Thoracic aorta endothelial cell (primary cell): Measurements from ENCODE around the gene ZBTB14. TPM values are rescaled to one million over a fixed set of nuclear protein-coding genes. Genes with fewer than 3 reads are reported as not detected.

ENCODE experiments used
- total RNA-seq: library from RNA; depleted of rRNA; stranded (reverse); fragments of >200 nt; gene quantifications from 2 replicates; pipeline ENCODE4 v1.2.3, GENCODE V29; 2012

ZBTB14 gene, protein sequence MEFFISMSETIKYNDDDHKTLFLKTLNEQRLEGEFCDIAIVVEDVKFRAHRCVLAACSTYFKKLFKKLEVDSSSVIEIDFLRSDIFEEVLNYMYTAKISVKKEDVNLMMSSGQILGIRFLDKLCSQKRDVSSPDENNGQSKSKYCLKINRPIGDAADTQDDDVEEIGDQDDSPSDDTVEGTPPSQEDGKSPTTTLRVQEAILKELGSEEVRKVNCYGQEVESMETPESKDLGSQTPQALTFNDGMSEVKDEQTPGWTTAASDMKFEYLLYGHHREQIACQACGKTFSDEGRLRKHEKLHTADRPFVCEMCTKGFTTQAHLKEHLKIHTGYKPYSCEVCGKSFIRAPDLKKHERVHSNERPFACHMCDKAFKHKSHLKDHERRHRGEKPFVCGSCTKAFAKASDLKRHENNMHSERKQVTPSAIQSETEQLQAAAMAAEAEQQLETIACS
- total RNA-seq, result 23.5 and 24.4 TPM in 2 replicates

GRCh38 chr18:5295231-5295920 lies at the start of gene ZBTB14:
Gene ZBTB14, minus strand, starts transcription at chr18:5295726. Its CDS starts 2,480 bp downstream, at chr18:5293246.

Other genes with a start within 250 kb of the ZBTB14 start
- gene AKAIN1, start 98.5 kb downstream of the ZBTB14 start, total RNA-seq, result not detected in 2 replicates
- gene EPB41L3, start 248.3 kb upstream of the ZBTB14 start, total RNA-seq, result 129 and 167 TPM in 2 replicates